OCI-LY3 (cell line): Measurements from ENCODE around the gene CACNA1I.

ENCODE experiments used
- CTCF ChIP-seq: fragments of 200-600, 300-600 bp; sonication (generic); IDR thresholded peaks from 2 replicates; pipeline ENCODE4 v1.5.1; 2014; ENCODE audit warnings: antibody characterized with exemption, low read length, low read depth
- EZH2phosphoT487 ChIP-seq: fragments of 200-600 bp; shearing (Covaris generic); IDR thresholded peaks from 2 replicates; pipeline ENCODE4 v1.6.1; 2018; ENCODE audit warnings: antibody characterized with exemption, mixed run types, low read depth

GRCh38 chr22:39724390-39724789 is 153.8 kb downstream of the CACNA1I start:
- TF ChIP-seq CTCF = no peak
- TF ChIP-seq EZH2phosphoT487 = no peak
